NCI-H1092 treated with DMSO at 0.1 percent for 48 hours (cell line): Measurements from ENCODE around the gene UBXN1.
"Not testable (repeated sequence)": the region's sequence is repeated elsewhere in the genome, so short reads cannot be mapped to it uniquely, and the experiment has no call there.

ENCODE experiments used
- DNase-seq: peaks from one replicate; lab custom pipeline; 2025; lab: John Stamatoyannopoulos, UW

Gene UBXN1

DNA sequence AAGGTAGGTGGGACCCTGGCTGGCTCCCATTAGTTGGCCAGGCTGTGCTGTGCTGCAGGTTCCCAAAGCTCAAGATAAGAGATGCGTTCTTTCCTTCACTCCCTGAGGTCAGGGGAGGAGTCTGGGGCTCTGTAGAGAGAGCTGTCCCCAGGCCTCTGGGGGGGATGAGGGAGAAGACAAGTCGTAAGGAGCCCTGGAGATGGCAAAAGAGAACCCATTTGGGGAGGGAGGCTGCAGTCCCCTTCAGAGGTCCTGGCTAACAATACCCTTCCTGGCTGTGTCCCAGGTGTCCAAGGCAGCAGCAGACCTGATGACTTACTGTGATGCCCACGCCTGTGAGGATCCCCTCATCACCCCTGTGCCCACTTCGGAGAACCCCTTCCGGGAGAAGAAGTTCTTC lies 29.5 kb upstream of the UBXN1 start:
- no peak for DNase-seq

- DNase-seq = no peak
Measured at GRCh38 chr11:62707277-62707861, 28.5 kb upstream of the UBXN1 start, which contains the start of the genes BSCL2 and GNG3. Gene BSCL2, minus strand, starts transcription at chr11:62707424. Its CDS starts 229 bp downstream, at chr11:62707195. Gene GNG3, plus strand, starts transcription at chr11:62707676. Its CDS starts 620 bp downstream, at chr11:62708296.

DNA sequence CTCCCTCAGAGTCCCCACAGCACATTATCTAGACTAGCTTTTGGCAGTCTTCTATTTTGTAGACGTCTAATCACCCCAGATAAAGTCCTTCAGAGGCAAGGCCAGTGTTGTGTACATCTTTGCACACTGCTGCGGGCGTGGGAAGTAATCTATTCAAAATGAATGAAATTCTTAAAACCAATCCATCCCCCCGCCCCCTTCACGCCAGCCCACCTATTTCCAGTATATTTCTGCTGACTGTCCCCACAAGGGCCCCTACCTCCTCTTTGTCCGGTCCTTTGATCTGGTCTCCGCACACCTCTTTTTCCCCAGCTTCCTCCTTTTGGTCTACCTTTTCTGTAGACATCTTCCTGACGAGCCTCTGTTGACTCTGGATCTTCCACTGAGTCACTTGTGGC lies 28.0 kb upstream of the UBXN1 start:
- no peak for DNase-seq

- peak; percentile 99 for DNase-seq
Measured at GRCh38 chr11:62705880-62706849, 27.3 kb upstream of the UBXN1 start.

DNA sequence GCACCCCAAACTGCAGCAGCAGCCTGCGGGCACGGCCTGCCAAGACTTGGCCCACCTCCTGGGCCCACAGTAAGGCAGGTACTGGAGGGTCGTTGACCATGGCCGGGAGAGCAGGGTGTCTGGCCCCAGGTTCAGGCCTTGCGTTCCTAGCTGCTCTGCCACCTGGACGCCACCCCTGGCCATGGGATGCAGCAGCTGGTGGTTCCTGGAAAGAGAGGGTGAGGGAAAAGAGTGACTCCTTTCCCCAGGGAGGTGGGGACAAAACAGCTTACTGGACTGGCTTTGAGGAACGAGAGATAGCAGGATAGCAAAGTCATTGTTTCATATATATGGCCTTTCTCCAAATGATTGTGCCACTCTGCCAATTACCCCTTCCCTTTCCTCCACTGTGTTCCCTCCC lies 26.5 kb upstream of the UBXN1 start:
- DNase-seq = peak; percentile 85

- DNase-seq = not testable (repeated sequence)
Measured at GRCh38 chr11:62703921-62704320, 25.0 kb upstream of the UBXN1 start.

- no peak for DNase-seq
Measured at GRCh38 chr11:62702246-62702645, 23.4 kb upstream of the UBXN1 start.

DNA sequence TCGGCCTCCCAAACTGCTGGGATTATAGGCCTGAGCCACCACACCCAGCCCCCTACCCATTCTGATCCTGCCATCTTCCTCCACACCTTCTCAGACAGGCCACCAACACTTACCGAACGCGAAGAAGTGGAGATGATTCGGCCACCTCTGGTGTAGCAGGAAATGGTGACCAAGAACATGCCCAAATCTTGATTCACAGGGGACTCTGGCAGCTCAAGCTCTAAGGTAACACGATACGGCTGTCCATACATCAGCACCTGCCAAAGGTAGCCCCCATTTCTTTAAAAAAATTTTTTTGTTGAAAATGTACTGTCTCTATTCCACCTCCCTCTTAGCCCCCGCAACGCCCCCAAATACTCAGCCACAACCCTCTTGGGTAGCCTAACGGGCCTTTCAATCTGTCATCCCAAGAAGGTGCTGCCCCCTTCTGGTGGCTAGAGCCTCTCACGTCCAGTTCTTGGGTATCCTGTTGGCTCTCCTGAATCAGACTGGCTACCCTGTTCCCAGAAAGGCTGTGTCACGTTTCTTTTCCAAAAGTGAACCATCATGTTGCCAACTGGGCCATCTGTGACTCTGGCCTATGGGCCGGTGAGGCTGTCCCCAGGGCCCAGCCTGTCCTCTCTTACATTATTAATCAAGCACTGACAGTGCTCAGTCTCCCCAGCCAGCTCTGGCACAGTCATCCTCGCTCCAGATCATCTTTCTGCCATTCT lies 15.7 kb upstream of the UBXN1 start:
- peak; percentile 52 for DNase-seq

- DNase-seq = not testable (repeated sequence)
Measured at GRCh38 chr11:62693624-62694023, 14.8 kb upstream of the UBXN1 start.

DNA sequence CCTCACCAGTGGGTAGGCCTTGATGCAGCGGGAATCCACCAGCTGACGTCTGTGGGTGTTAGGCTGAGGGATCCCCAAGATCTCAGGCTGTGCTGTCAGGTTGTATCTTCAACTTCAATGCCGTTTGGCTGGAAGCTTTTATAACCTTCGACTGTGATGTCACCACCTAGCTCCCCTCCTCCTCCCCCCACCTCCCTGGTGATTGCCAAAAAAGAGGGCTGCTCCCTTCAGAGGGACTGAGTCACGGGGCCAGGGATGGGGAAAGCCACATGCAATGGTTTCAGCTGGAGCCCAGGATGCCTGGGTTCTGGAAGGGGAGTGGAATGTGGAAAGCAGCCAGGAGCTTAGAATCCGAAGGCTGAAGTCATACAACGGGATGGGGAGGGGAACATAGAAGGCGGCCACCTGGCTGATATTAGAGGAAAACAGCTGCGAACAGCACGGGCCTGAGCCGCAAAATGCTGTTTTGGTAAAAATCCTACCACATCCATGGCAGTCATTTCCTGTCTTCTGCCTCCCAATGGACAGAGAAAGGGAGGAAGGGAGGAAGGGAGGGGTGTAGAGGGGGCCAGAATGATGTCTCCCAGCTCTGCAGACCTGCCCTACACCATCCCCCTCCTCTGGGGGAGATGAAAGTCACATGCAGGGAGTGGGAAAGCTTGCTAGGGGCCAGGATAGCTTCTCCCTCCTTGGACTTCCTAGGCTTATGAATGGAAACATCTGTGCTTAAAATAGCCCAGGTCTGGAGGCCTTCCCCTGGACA lies 10.7 kb upstream of the UBXN1 start, which contains the start of gene LRRN4CL:
LRRN4CL (minus strand) TSS at position 110 of the 763 bp plus-strand sequence. CDS start 1,022 bp downstream, outside the sequence.
- DNase-seq = no peak

- DNase-seq = no peak
Measured at GRCh38 chr11:62688491-62688890, 9.6 kb upstream of the UBXN1 start.

DNA sequence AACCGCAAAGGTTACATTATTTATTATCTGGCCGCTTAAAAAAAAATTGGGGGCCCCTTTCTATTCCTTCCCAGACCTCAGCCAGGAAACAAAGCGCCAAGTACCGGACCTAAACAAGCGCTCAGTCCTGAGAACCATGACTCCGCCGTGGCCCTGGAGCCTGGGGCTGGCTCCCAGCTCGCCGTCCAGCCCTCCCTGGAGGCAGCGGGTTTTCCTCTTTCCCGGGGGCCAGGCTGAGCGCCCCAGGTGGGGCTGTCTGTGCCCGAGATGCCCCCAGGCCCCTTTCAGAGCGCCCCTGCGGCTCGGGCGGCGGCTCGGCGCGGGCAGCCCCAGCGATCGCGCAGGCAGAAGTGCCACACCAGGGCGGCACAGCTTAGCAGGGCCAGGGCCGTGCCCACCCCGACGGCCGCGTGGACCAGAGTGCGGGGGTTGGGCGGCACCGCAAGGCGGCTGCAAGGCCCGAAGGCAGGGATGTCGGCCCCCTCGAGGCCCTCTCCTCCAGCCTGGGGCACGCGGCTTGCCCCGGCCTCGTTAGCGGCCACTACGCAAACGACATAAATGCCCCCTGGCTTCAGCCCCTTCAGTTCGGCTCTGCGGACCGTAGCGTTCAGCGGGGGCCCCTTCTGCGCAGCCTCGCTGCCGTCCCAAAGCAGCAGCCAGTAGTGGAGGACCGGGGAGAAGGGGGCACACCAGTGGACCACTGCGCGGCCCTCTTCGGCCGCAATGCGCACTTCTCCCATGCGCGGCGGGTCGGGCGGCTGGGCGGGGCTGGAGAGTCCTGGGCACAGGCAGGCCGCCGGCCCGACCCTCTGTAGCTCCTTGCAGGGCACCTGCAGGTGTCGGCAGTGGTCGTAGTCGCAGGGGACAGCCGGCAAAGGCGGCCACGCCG lies 8.9 kb upstream of the UBXN1 start:
- DNase-seq = no peak

DNA sequence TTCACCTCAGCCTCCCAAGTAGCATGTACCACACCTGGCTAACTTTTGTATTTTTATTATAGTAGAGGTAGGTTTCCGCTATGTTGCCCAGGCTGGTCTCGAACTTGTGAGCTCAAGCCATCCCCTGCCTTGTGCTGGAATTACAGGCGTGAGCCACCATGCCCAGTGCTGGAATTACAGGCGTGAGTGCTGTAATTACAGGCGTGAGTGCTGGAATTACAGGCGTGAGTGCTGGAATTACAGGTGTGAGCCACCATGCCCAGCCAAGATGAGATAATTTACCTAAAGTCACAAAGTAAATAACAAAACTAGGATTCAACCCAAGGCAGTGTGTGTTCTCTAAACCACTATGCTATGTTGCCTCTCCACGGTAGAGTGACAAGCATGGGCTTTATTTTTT lies 3.6 kb upstream of the UBXN1 start:
- DNase-seq = no peak

GRCh38 chr11:62680825-62681240 lies 2.0 kb upstream of the UBXN1 start:
- peak; percentile 40 for DNase-seq

DNA sequence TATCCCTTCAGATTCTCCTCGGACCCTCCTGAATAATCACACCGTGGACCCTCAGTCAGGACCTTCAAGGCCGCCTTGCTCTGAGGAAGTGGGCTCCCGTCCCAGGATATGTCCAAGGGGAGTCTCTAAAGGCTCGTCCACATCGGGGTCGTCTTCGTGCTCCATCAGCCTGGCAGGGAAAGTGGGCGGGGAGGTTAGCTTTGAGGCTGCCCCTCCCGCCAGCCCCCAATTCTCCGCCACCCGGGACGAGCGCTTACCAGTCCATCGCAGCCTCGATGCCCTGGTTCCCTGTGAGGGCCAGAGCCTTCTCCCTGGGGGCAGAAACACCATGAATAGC lies 472 bp downstream of the UBXN1 start:
- DNase-seq = no peak

DNA sequence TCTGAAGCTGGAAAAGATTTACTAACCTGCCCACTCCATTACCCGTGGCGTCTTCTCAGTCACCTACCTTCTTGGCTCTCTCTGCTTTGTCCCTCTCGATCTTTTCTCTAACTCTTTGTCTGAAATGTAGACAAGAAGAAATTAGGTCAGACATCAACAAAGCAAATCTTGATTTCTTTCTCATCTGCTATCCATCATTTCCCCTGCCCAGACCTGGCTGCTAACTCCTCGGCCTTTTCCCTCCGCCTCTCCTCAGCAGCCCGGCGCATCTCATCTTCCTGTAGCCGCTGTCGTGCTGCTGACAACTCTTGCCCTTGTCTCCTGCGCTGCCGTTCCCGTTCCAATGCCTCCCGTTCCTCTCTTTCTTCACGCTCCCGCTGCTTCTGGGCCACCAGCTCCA lies 1.2 kb downstream of the UBXN1 start:
- no peak for DNase-seq

DNA sequence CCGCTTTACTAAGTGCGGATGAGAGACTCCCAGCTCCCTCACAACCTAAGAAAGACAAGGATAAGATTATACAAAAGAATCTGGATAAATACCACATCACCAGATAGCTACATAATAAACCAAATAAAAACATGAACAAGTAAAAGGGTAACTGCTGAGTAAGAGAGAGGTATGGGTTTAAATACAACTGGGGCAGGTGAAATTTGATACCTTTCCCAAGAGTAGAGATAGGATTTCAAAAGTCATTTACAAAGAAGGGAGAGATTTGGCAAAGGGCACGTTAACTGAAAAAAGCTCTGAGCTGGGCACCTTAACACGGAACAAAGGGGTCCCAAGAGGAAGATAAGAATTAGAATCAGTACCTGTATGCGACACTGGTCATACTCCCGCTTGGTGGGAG lies 1.7 kb downstream of the UBXN1 start:
- no peak for DNase-seq

DNA sequence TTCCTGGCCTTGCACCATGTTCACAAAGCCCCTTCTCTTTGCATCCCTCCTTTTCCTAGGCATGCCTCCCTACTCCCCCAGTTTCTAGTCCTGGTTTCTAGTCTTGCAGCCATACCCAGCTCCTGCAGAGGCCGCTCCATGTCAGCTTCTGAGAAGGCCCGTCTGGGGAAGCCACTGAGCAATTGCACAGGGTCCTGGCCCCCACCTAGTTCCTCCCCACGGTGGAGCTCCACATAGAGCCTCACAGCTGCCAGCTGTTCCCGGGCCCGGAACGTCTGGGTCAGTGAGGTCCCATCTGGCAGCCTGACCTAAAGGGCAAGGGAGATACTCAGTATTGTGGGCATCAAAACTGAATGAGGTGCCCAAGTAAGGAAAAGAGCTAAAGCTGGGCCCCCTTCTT lies 2.2 kb downstream of the UBXN1 start:
- DNase-seq = no peak

DNA sequence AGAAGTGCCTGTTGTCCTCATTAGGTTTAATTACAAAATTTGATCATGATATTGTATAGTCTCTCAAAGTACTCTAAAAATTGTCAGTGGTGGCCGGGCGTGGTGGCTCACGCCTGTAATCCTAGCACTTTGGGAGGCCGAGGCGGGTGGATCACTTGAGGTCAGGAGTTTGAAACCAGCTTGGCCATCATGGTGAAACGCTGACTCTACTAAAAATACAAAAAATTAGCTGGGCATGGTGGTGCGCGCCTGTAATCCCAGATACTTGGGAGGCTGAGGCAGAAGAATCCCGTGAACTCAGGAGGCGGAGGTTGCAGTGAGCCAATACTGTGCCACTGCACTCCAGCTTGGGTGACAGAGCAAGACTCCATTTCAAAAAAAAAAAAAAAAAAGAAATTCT lies 3.5 kb downstream of the UBXN1 start:
- DNase-seq = not testable (repeated sequence)

- DNase-seq = no peak
Measured at GRCh38 chr11:62673196-62673525, 5.7 kb downstream of the UBXN1 start.
